ES-I3 (cell line): ENCODE results near the gene OR2T10.
"Not testable (repeated sequence)": the region's sequence is repeated elsewhere in the genome, so short reads cannot be mapped to it uniquely, and the experiment has no call there.

Source experiments
- H3K36me3 ChIP-seq: 2 replicates; pipeline ENCODE4 v1.6.1; 2013; ENCODE audit warnings: mild to moderate bottlenecking, low read length, control low read depth, moderate library complexity; ENCODE audit not compliant: insufficient read depth
- H3K4me1 ChIP-seq: 2 replicates; pipeline ENCODE4 v1.6.1; 2013; ENCODE audit warnings: mild to moderate bottlenecking, control low read depth, low read length; ENCODE audit not compliant: insufficient read depth
- H3K9ac ChIP-seq: 2 replicates; pipeline ENCODE4 v1.6.1; 2013; ENCODE audit warnings: low read depth, mild to moderate bottlenecking, low read length, moderate library complexity
- H3K9me3 ChIP-seq: 2 replicates; pipeline ENCODE4 v1.6.1; 2013; ENCODE audit warnings: mild to moderate bottlenecking, low read length, moderate library complexity; ENCODE audit not compliant: control insufficient read depth, insufficient read depth

Gene OR2T10

GRCh38 chr1:248597589-248597988 is at the start of gene OR2T10:
Gene OR2T10, minus strand, starts transcription at chr1:248597700. Its CDS starts 3,932 bp downstream, at chr1:248593768.
- no peaks in the 10 kb centered on the region for H3K4me1 ChIP-seq
- H3K36me3 ChIP-seq, result no peaks in the 10 kb centered on the region
- no peak within 1 kb of the TSS for H3K9ac ChIP-seq
- H3K9me3 ChIP-seq, result no peaks in the 10 kb centered on the region

GRCh38 chr1:248645178-248645577 is 47.7 kb upstream of the OR2T10 start, which contains the start of gene OR2T35:
Gene OR2T35, minus strand, starts transcription at chr1:248645278. Its CDS starts 6,020 bp downstream, at chr1:248639258.
- H3K36me3 ChIP-seq, H3K9me3 ChIP-seq, H3K9ac ChIP-seq, H3K4me1 ChIP-seq: not testable (repeated sequence)

- H3K9me3 ChIP-seq, H3K4me1 ChIP-seq, H3K36me3 ChIP-seq, H3K9ac ChIP-seq: not testable (repeated sequence)
These were observed 45.6 kb upstream of the OR2T10 start for GRCh38 chr1:248642971-248643651.

GRCh38 chr1:248641583-248641982 is 44.1 kb upstream of the OR2T10 start:
- not testable (repeated sequence) for H3K36me3 ChIP-seq, H3K9me3 ChIP-seq, H3K4me1 ChIP-seq, H3K9ac ChIP-seq

- not testable (repeated sequence) for H3K9ac ChIP-seq, H3K4me1 ChIP-seq, H3K9me3 ChIP-seq, H3K36me3 ChIP-seq
These were observed 43.4 kb upstream of the OR2T10 start for GRCh38 chr1:248640906-248641305.

GRCh38 chr1:248639652-248640051 is 42.2 kb upstream of the OR2T10 start:
- not testable (repeated sequence) for H3K4me1 ChIP-seq, H3K9me3 ChIP-seq, H3K36me3 ChIP-seq, H3K9ac ChIP-seq

- H3K9ac ChIP-seq, H3K36me3 ChIP-seq, H3K9me3 ChIP-seq, H3K4me1 ChIP-seq: not testable (repeated sequence)
These were observed 39.1 kb upstream of the OR2T10 start for GRCh38 chr1:248636612-248637011.

- not testable (repeated sequence) for H3K9ac ChIP-seq, H3K9me3 ChIP-seq, H3K36me3 ChIP-seq, H3K4me1 ChIP-seq
These were observed 37.5 kb upstream of the OR2T10 start, which contains the start of gene OR2T11 for GRCh38 chr1:248634991-248635390. Gene OR2T11, minus strand, starts transcription at chr1:248635091. Its CDS starts 7,963 bp downstream, at chr1:248627128.

GRCh38 chr1:248631354-248632008 is 34.0 kb upstream of the OR2T10 start:
- no peaks in the 10 kb centered on the region for H3K4me1 ChIP-seq
- no peaks in the 10 kb centered on the region for H3K9me3 ChIP-seq
- no peak overlapping the region for H3K9ac ChIP-seq
- no peaks in the 10 kb centered on the region for H3K36me3 ChIP-seq

GRCh38 chr1:248630551-248630950 is 33.1 kb upstream of the OR2T10 start:
- H3K36me3 ChIP-seq, result no peaks in the 10 kb centered on the region
- H3K9ac ChIP-seq, result no peak overlapping the region
- no peaks in the 10 kb centered on the region for H3K9me3 ChIP-seq
- no peaks in the 10 kb centered on the region for H3K4me1 ChIP-seq

GRCh38 chr1:248627971-248628844 is 30.7 kb upstream of the OR2T10 start:
- Histone ChIP-seq H3K4me1 (no peaks in the 10 kb centered on the region), H3K9me3 (no peaks in the 10 kb centered on the region)

GRCh38 chr1:248625971-248626370 is 28.5 kb upstream of the OR2T10 start:
- Histone ChIP-seq H3K36me3 (no peaks in the 10 kb centered on the region), H3K9ac (no peak overlapping the region), H3K9me3 (no peaks in the 10 kb centered on the region), H3K4me1 (no peaks in the 10 kb centered on the region)

More at GRCh38 chr1:248627971-248628844, 30.7 kb upstream of the OR2T10 start:
- Histone ChIP-seq H3K9ac (no peak overlapping the region), H3K36me3 (no peaks in the 10 kb centered on the region)

GRCh38 chr1:248625166-248625565 is 27.7 kb upstream of the OR2T10 start:
- Histone ChIP-seq H3K4me1 (no peaks in the 10 kb centered on the region), H3K9ac (no peak overlapping the region), H3K9me3 (no peaks in the 10 kb centered on the region), H3K36me3 (no peaks in the 10 kb centered on the region)

GRCh38 chr1:248622570-248623001 is 25.1 kb upstream of the OR2T10 start:
- no peak overlapping the region for H3K9ac ChIP-seq
- no peaks in the 10 kb centered on the region for H3K36me3 ChIP-seq
- H3K4me1 ChIP-seq, result no peaks in the 10 kb centered on the region
- no peaks in the 10 kb centered on the region for H3K9me3 ChIP-seq
